ENCODE measurements around the gene TLR3.

Gene TLR3

DNA sequence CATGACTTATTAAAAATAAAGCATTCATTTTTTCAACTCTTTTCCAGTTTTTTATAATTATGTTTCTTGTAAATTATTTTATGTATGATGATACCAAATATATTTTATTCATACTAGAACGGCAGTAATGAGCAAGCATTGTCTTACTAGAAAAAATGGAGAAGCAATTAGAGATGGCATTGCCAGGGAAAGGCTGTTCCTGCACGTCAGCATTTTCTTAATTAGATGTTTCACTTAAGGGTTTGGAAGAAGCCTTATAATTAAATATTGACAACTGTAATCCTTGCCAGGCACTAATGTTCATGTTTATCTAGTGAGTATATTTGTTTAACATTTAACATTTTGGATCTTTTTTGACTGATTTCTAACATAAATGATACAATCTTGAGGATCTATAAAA lies 52.1 kb downstream of the TLR3 start:
- Histone ChIP-seq H3K36me3 (ENCODE audit: insufficient read depth, low read length) (no peaks in the 10 kb centered on the region), H4K20me1 (ENCODE audit: insufficient read depth, low read length) (no peaks in the 10 kb centered on the region), H3K4me2 (ENCODE audit: insufficient read depth, low read length) (no peak overlapping the region), H3K4me1 (ENCODE audit: insufficient read depth, low read length) (no peaks in the 10 kb centered on the region), H3K27ac (ENCODE audit: low read length) (no peak overlapping the region), H2AFZ (ENCODE audit: low read depth, low read length) (no peak overlapping the region), H3K27me3 (ENCODE audit: insufficient read depth, low read length, poor library complexity) (no peaks in the 10 kb centered on the region), H3K9me3 (ENCODE audit: insufficient read depth, low read length, severe bottlenecking) (no peaks in the 10 kb centered on the region), H3K4me3 (ENCODE audit: low read depth in 1 of 2, low read length in 2 of 2) (no peak overlapping the region), H3K9ac (ENCODE audit: low read depth, low read length) (no peak overlapping the region), H3K79me2 (ENCODE audit: insufficient read depth, low read length) (no peaks in the 10 kb centered on the region)
- no peak for TF ChIP-seq EZH2 (IDR thresholded peaks at IDR 0.05; ENCODE audit: borderline replicate concordance, low read depth, low read length, severe bottlenecking)
- TF ChIP-seq, protein P1, sequence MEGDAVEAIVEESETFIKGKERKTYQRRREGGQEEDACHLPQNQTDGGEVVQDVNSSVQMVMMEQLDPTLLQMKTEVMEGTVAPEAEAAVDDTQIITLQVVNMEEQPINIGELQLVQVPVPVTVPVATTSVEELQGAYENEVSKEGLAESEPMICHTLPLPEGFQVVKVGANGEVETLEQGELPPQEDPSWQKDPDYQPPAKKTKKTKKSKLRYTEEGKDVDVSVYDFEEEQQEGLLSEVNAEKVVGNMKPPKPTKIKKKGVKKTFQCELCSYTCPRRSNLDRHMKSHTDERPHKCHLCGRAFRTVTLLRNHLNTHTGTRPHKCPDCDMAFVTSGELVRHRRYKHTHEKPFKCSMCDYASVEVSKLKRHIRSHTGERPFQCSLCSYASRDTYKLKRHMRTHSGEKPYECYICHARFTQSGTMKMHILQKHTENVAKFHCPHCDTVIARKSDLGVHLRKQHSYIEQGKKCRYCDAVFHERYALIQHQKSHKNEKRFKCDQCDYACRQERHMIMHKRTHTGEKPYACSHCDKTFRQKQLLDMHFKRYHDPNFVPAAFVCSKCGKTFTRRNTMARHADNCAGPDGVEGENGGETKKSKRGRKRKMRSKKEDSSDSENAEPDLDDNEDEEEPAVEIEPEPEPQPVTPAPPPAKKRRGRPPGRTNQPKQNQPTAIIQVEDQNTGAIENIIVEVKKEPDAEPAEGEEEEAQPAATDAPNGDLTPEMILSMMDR (IDR thresholded peaks at IDR 0.05; ENCODE audit: borderline replicate concordance, extremely low read depth, low read length, poor library complexity, severe bottlenecking), result no peak
- DNase-seq (no peak), ATAC-seq (ENCODE audit: insufficient read depth, low read depth) (no peak)

DNA sequence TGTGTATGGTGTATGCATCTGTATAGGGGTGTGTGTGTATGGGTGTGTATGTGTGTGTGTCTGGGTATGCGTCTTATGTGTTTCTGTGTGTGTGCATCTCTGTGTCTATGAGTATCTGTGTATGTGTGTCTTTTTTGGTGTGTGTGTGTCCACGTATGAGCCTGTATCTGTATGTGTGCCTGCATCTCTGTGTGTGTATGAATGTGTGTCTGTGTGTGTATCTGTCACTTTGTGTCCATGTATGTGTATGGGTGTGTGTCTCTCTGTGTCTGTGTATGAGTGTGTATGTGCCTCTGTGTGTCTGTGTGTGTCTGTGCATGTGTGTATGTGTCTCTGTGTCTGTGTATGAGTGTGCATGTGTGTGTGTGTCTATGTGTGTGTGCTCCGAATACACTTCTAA lies 59.9 kb downstream of the TLR3 start:
- DNase-seq, result no peak
- no peaks in the 10 kb centered on the region for H3K9me3 ChIP-seq (ENCODE audit: insufficient read depth, low read length, severe bottlenecking)

DNA sequence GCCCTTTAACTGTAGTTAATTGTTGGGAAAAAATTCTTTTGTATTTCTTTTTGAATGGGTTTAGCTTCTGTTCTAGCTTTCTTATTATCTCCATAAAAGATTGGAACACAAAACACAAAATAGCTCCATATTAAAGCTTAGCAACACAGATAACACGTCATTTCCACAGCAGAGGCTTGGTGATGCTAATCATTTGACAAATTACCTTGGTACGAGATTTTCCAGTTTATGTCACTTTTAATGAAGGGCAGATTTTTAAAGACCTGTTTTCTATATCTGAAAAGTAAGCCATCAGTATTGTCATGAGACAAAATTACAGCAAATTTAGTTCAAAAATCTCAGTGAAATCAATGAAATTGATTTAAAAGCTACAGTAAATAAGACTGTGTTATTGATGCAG lies 63.0 kb downstream of the TLR3 start:
- Histone ChIP-seq H3K36me3 (ENCODE audit: insufficient read depth, low read length) (no peaks in the 10 kb centered on the region), H3K27me3 (ENCODE audit: insufficient read depth, low read length, poor library complexity) (peaks cover 12% of the 10 kb centered on the region), H3K27ac (ENCODE audit: low read length) (no peak overlapping the region), H2AFZ (ENCODE audit: low read depth, low read length) (no peak overlapping the region), H4K20me1 (ENCODE audit: insufficient read depth, low read length) (no peaks in the 10 kb centered on the region), H3K9me3 (ENCODE audit: insufficient read depth, low read length, severe bottlenecking) (no peaks in the 10 kb centered on the region), H3K9ac (ENCODE audit: low read depth, low read length) (no peak overlapping the region), H3K4me1 (ENCODE audit: insufficient read depth, low read length) (no peaks in the 10 kb centered on the region), H3K79me2 (ENCODE audit: insufficient read depth, low read length) (no peaks in the 10 kb centered on the region), H3K4me2 (ENCODE audit: insufficient read depth, low read length) (no peak overlapping the region), H3K4me3 (ENCODE audit: low read depth in 1 of 2, low read length in 2 of 2) (no peak overlapping the region)
- no peak for ATAC-seq (ENCODE audit: insufficient read depth, low read depth)
- TF ChIP-seq, protein P1 (IDR thresholded peaks at IDR 0.05; ENCODE audit: borderline replicate concordance, extremely low read depth, low read length, poor library complexity, severe bottlenecking), result no peak
- TF ChIP-seq EZH2 (IDR thresholded peaks at IDR 0.05; ENCODE audit: borderline replicate concordance, low read depth, low read length, severe bottlenecking), result no peak
- DNase-seq, result no peak

More for the DNA sequence above, 59.9 kb downstream of the TLR3 start:
- Histone ChIP-seq H3K9ac (ENCODE audit: low read depth, low read length) (no peak overlapping the region), H3K4me1 (ENCODE audit: insufficient read depth, low read length) (no peaks in the 10 kb centered on the region), H3K4me2 (ENCODE audit: insufficient read depth, low read length) (no peak overlapping the region), H4K20me1 (ENCODE audit: insufficient read depth, low read length) (no peaks in the 10 kb centered on the region), H3K27ac (ENCODE audit: low read length) (no peak overlapping the region), H3K27me3 (ENCODE audit: insufficient read depth, low read length, poor library complexity) (peaks cover 12% of the 10 kb centered on the region), H2AFZ (ENCODE audit: low read depth, low read length) (no peak overlapping the region), H3K79me2 (ENCODE audit: insufficient read depth, low read length) (no peaks in the 10 kb centered on the region), H3K4me3 (ENCODE audit: low read depth in 1 of 2, low read length in 2 of 2) (no peak overlapping the region), H3K36me3 (ENCODE audit: insufficient read depth, low read length) (no peaks in the 10 kb centered on the region)
- ATAC-seq (ENCODE audit: insufficient read depth, low read depth), result no peak
- TF ChIP-seq, protein P1 (IDR thresholded peaks at IDR 0.05; ENCODE audit: borderline replicate concordance, extremely low read depth, low read length, poor library complexity, severe bottlenecking), result no peak
- TF ChIP-seq EZH2 (IDR thresholded peaks at IDR 0.05; ENCODE audit: borderline replicate concordance, low read depth, low read length, severe bottlenecking), result no peak

Measured in DND-41 (cell line).